ENCODE results near the gene RGS9BP. TPM values are rescaled to one million over a fixed set of nuclear protein-coding genes. Genes with fewer than 3 reads are reported as not detected.
"Not testable (repeated sequence)": the region's sequence is repeated elsewhere in the genome, so short reads cannot be mapped to it uniquely, and the experiment has no call there.

Gene RGS9BP
- total RNA-seq, 4 donors from 2014 or later: 3.9 to 10.6 (median 6.0) TPM

GRCh38 chr19:32702010-32702409 lies 26.4 kb downstream of the RGS9BP start:
- TF ChIP-seq POLR2A (IDR thresholded peaks at IDR 0.05) (no peak), CTCF (IDR thresholded peaks at IDR 0.05 in 4 of 5, conservative IDR thresholded peaks at IDR 0.05 in 1 of 5) (no peak)
- ATAC-seq (no peak), DNase-seq (no peak)
- no peak overlapping the region for H3K27ac ChIP-seq
- no peak overlapping the region for H3K4me3 ChIP-seq
- intact Hi-C loops (cut with DNase I; ENCODE audit: low total_unique reads): no loop called here
- H3K36me3 ChIP-seq: peaks cover 0 to 32% of the 10 kb centered on the region in 2 donors
- peaks cover 0 to 6% (median 0%) of the 10 kb centered on the region in 3 donors for H3K9me3 ChIP-seq
- no peaks in the 10 kb centered on the region for H3K27me3 ChIP-seq
- H3K4me1 ChIP-seq: no peaks in the 10 kb centered on the region
- in situ Hi-C loops (cut with MboI; ENCODE audit: low sequenced_read_pairs in 4 of 4): no loop called here

GRCh38 chr19:32704006-32704405 lies 28.4 kb downstream of the RGS9BP start:
- H3K27me3 ChIP-seq; H3K4me1 ChIP-seq; intact Hi-C loops (cut with DNase I; ENCODE audit: low total_unique reads); H3K4me3 ChIP-seq; ATAC-seq; DNase-seq; H3K9me3 ChIP-seq; in situ Hi-C loops (cut with MboI; ENCODE audit: low sequenced_read_pairs in 4 of 4); H3K27ac ChIP-seq: not testable (repeated sequence)
- peaks cover 0 to 25% of the 10 kb centered on the region in 2 donors for H3K36me3 ChIP-seq

- Histone ChIP-seq H3K4me3 (no peak overlapping the region), H3K9me3 (peaks cover 0 to 6% (median 0%) of the 10 kb centered on the region in 3 donors), H3K27me3 (no peaks in the 10 kb centered on the region), H3K4me1 (no peaks in the 10 kb centered on the region), H3K27ac (no peak overlapping the region), H3K36me3 (peaks cover 0 to 41% of the 10 kb centered on the region in 2 donors)
- no peak for DNase-seq
- ATAC-seq: no peak
- in situ Hi-C loops (cut with MboI; ENCODE audit: low sequenced_read_pairs in 4 of 4) (no loop called here), intact Hi-C loops (cut with DNase I; ENCODE audit: low total_unique reads) (no loop called here)
- TF ChIP-seq CTCF (IDR thresholded peaks at IDR 0.05 in 4 of 5, conservative IDR thresholded peaks at IDR 0.05 in 1 of 5) (no peak), POLR2A (IDR thresholded peaks at IDR 0.05) (no peak)
Observed at GRCh38 chr19:32708457-32708856, 32.8 kb downstream of the RGS9BP start.

GRCh38 chr19:32709032-32709431 lies 33.4 kb downstream of the RGS9BP start:
- no peak overlapping the region for H3K4me3 ChIP-seq
- no peaks in the 10 kb centered on the region for H3K27me3 ChIP-seq
- no peak for ATAC-seq
- in situ Hi-C loops (cut with MboI; ENCODE audit: low sequenced_read_pairs in 4 of 4) (no loop called here), intact Hi-C loops (cut with DNase I; ENCODE audit: low total_unique reads) (no loop called here)
- H3K27ac ChIP-seq: no peak overlapping the region
- DNase-seq: no peak
- TF ChIP-seq CTCF (IDR thresholded peaks at IDR 0.05 in 4 of 5, conservative IDR thresholded peaks at IDR 0.05 in 1 of 5) (no peak), POLR2A (IDR thresholded peaks at IDR 0.05) (no peak)
- peaks cover 0 to 43% of the 10 kb centered on the region in 2 donors for H3K36me3 ChIP-seq
- no peaks in the 10 kb centered on the region for H3K4me1 ChIP-seq
- peaks cover 0 to 6% (median 0%) of the 10 kb centered on the region in 3 donors for H3K9me3 ChIP-seq

GRCh38 chr19:32711747-32712146 lies 36.1 kb downstream of the RGS9BP start:
- TF ChIP-seq CTCF (IDR thresholded peaks at IDR 0.05 in 4 of 5, conservative IDR thresholded peaks at IDR 0.05 in 1 of 5) (no peak), POLR2A (IDR thresholded peaks at IDR 0.05) (no peak)
- no peaks in the 10 kb centered on the region for H3K27me3 ChIP-seq
- intact Hi-C loops (cut with DNase I; ENCODE audit: low total_unique reads) (no loop called here), in situ Hi-C loops (cut with MboI; ENCODE audit: low sequenced_read_pairs in 4 of 4) (no loop called here)
- H3K9me3 ChIP-seq: no peaks in the 10 kb centered on the region
- ATAC-seq (no peak), DNase-seq (no peak)
- no peak overlapping the region for H3K4me3 ChIP-seq
- H3K36me3 ChIP-seq: peaks cover 0 to 50% of the 10 kb centered on the region in 2 donors
- no peak overlapping the region for H3K27ac ChIP-seq
- no peaks in the 10 kb centered on the region for H3K4me1 ChIP-seq

- in situ Hi-C loops (cut with MboI; ENCODE audit: low sequenced_read_pairs in 4 of 4); H3K27me3 ChIP-seq; H3K27ac ChIP-seq; ATAC-seq; H3K9me3 ChIP-seq; H3K4me1 ChIP-seq; DNase-seq; H3K4me3 ChIP-seq; intact Hi-C loops (cut with DNase I; ENCODE audit: low total_unique reads): not testable (repeated sequence)
- H3K36me3 ChIP-seq: peaks cover 0 to 40% of the 10 kb centered on the region in 2 donors
Observed at GRCh38 chr19:32716203-32716602, 40.6 kb downstream of the RGS9BP start.

Data from gastrocnemius medialis (tissue), 4 donors.